K562 (cell line): ENCODE results near the gene RSPH9. TPM values are rescaled to one million over a fixed set of nuclear protein-coding genes. Genes with fewer than 3 reads are reported as not detected.
A peak's percentile ranks its signal among the peaks of the same experiment; 100 is the strongest.

Experiments
- COPS2 ChIP-seq: fragments of 450-650 bp; conservative IDR thresholded peaks from 2 replicates; pipeline ENCODE4 v1.6.1; 2016; ENCODE audit warnings: mild to moderate bottlenecking, moderate library complexity
- CUX1 ChIP-seq: fragments of 200-800 bp; sonication (Bioruptor generic); IDR thresholded peaks from 2 replicates; pipeline ENCODE4 v1.6.1; 2016; ENCODE audit warnings: missing genetic modification characterization, missing compliant biosample characterization
- CXXC5 ChIP-seq: fragments of 250-450 bp; sonication (Bioruptor Pico); IDR thresholded peaks from 2 replicates; pipeline ENCODE4 v1.8.0; 2022; ENCODE audit warnings: inconsistent platforms, mild to moderate bottlenecking, moderate library complexity
- E4F1 ChIP-seq: fragments of 250-450 bp; sonication (Bioruptor Pico); IDR thresholded peaks from 2 replicates; pipeline ENCODE4 v1.5.0; 2021; ENCODE audit warnings: mild to moderate bottlenecking, borderline replicate concordance
- HNRNPUL1 ChIP-seq: fragments of 200-400 bp; formaldehyde crosslinking; IDR thresholded peaks from 2 replicates; pipeline ENCODE4 v1.6.1; 2017; ENCODE audit warnings: low read length
- LCOR ChIP-seq: sonication (generic); formaldehyde crosslinking; IDR thresholded peaks from 2 replicates; pipeline ENCODE4 v1.8.0; 2022; ENCODE audit warnings: mild to moderate bottlenecking, missing genetic modification reagents
- MCM3 ChIP-seq: fragments of 450-650 bp; IDR thresholded peaks from 2 replicates; pipeline ENCODE4 v1.6.1; 2016
- NFATC3 ChIP-seq: fragments of 450-650 bp; IDR thresholded peaks from 2 replicates; pipeline ENCODE4 v1.6.1; 2017; ENCODE audit warnings: mild to moderate bottlenecking
- NR2C1 ChIP-seq, 2 experiments: fragments of 450-650 bp; IDR thresholded peaks; 2 replicates each; pipeline ENCODE4 v1.6.1; 2017; ENCODE audit warnings: mild to moderate bottlenecking in 2 of 2, antibody characterized with exemption in 1 of 2, inconsistent platforms in 1 of 2, missing compliant biosample characterization in 1 of 2, missing genetic modification characterization in 1 of 2
- POU5F1 ChIP-seq: fragments of 150-350 bp; IDR thresholded peaks from 2 replicates; pipeline ENCODE4 v1.6.1; 2014; ENCODE audit warnings: borderline replicate concordance, low read length, low read depth, mild to moderate bottlenecking; ENCODE audit not compliant: partially characterized antibody
- SAFB ChIP-seq: fragments of 200-400 bp; formaldehyde crosslinking; IDR thresholded peaks from 2 replicates; pipeline ENCODE4 v1.6.1; 2017; ENCODE audit warnings: low read depth, low read length, borderline replicate concordance
- XRCC5 ChIP-seq: fragments of 200-400 bp; formaldehyde crosslinking; IDR thresholded peaks from 2 replicates; pipeline ENCODE4 v1.6.1; 2017; ENCODE audit warnings: low read depth, mild to moderate bottlenecking, low read length
- ZNF175 ChIP-seq: fragments of 200-800 bp; sonication (Bioruptor generic); IDR thresholded peaks from 2 replicates; pipeline ENCODE4 v1.6.1; 2016; ENCODE audit warnings: low read depth, mild to moderate bottlenecking, missing genetic modification characterization, missing compliant biosample characterization
- ZNF324 ChIP-seq: fragments of 250-450 bp; sonication (Bioruptor Pico); IDR thresholded peaks from 2 replicates; pipeline ENCODE4 v1.4.0; 2020; ENCODE audit warnings: mild to moderate bottlenecking
- ZNF347 ChIP-seq: fragments of 450-650 bp; formaldehyde crosslinking; IDR thresholded peaks from 2 replicates; pipeline ENCODE4 v1.4.0; 2020; ENCODE audit warnings: low read depth, mild to moderate bottlenecking, moderate library complexity
- polyA plus RNA-seq, 8 experiments: library from polyadenylated mRNA; depleted of rRNA in 4 of 8; stranded (reverse) in 5 of 8; unstranded in 3 of 8; fragments of >200 nt; fragmentation: Nextera tagmentation in 2 of 8; fragmentation: Illumina TruSeq in 1 of 8; extraction: Ambion mirVana in 2 of 8; extraction: Trizol in 1 of 8; gene quantifications; 2 replicates each; pipeline versions ENCODE4 v1.2.1 to v1.2.3, GENCODE V29; 2011 to 2014; ENCODE audit warnings: inconsistent platforms in 1 of 8, missing spikeins in 1 of 8
- total RNA-seq, 7 experiments: library from RNA; depleted of rRNA in 6 of 7; stranded (reverse); fragments of >200 nt in 6 of 7; fragmentation: Illumina TruSeq in 2 of 7; extraction: Trizol in 2 of 7; gene quantifications; 2 replicates each; pipeline versions ENCODE4 v1.2.1 to v1.2.3, GENCODE V29; 2011 to 2021; ENCODE audit warnings: low replicate concordance in 1 of 7
- TF ChIP-seq, protein P1 (sequence below): fragments of 250-450 bp; sonication (Bioruptor Pico); IDR thresholded peaks from 2 replicates; pipeline ENCODE4 v1.8.0; 2022; ENCODE audit warnings: moderate library complexity, mild to moderate bottlenecking, inconsistent platforms
- TF ChIP-seq, protein P2 (sequence below): IDR thresholded peaks from 3 replicates; pipeline ENCODE4 v1.6.1; 2011; ENCODE audit warnings: borderline replicate concordance, mild to moderate bottlenecking, moderate library complexity; ENCODE audit not compliant: insufficient read length; ENCODE audit errors: extremely low read depth

The RSPH9 gene
- total and polyA plus RNA-seq, 9 of the 15 experiments (the other 6 are each of a cell fraction or from before 2014, with no cell fraction given) = 0.05 to 0.60 (median 0.39) TPM; not detected in 6

- no peak for TF ChIP-seq MCM3
- TF ChIP-seq LCOR (CRISPR knock-in tag) = no peak
- TF ChIP-seq COPS2 = no peak
- TF ChIP-seq CUX1 (CRISPR knock-in tag) = no peak
- TF ChIP-seq CXXC5 (CRISPR knock-in tag) = no peak
- TF ChIP-seq ZNF175 (CRISPR knock-in tag) = peak; percentile 93
- TF ChIP-seq, protein P1, sequence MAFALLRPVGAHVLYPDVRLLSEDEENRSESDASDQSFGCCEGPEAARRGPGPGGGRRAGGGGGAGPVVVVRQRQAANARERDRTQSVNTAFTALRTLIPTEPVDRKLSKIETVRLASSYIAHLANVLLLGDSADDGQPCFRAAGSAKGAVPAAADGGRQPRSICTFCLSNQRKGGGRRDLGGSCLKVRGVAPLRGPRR (CRISPR knock-in tag) = no peak
- no peak for TF ChIP-seq ZNF324 (CRISPR knock-in tag)
- TF ChIP-seq HNRNPUL1 = no peak
- TF ChIP-seq NR2C1 (IDR thresholded peaks at IDR 0.05) = peak; percentile 63; the same call in 1 of the 2 replicates
- peak; percentile 85 for TF ChIP-seq NR2C1 (tag; IDR thresholded peaks at IDR 0.05)
- no peak for TF ChIP-seq SAFB
- TF ChIP-seq ZNF347 = no peak
- TF ChIP-seq, protein P2, sequence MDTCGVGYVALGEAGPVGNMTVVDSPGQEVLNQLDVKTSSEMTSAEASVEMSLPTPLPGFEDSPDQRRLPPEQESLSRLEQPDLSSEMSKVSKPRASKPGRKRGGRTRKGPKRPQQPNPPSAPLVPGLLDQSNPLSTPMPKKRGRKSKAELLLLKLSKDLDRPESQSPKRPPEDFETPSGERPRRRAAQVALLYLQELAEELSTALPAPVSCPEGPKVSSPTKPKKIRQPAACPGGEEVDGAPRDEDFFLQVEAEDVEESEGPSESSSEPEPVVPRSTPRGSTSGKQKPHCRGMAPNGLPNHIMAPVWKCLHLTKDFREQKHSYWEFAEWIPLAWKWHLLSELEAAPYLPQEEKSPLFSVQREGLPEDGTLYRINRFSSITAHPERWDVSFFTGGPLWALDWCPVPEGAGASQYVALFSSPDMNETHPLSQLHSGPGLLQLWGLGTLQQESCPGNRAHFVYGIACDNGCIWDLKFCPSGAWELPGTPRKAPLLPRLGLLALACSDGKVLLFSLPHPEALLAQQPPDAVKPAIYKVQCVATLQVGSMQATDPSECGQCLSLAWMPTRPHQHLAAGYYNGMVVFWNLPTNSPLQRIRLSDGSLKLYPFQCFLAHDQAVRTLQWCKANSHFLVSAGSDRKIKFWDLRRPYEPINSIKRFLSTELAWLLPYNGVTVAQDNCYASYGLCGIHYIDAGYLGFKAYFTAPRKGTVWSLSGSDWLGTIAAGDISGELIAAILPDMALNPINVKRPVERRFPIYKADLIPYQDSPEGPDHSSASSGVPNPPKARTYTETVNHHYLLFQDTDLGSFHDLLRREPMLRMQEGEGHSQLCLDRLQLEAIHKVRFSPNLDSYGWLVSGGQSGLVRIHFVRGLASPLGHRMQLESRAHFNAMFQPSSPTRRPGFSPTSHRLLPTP = no peak
- TF ChIP-seq NFATC3 = no peak
- no peak for TF ChIP-seq XRCC5
- no peak for TF ChIP-seq POU5F1
- no peak for TF ChIP-seq E4F1 (CRISPR knock-in tag)
Measured at GRCh38 chr6:43714311-43715055, 69.6 kb downstream of the RSPH9 start (continued).
